HL-60/S4 (cell line): ENCODE data around the gene CYP1A2.
"Not testable (repeated sequence)": the region's sequence is repeated elsewhere in the genome, so short reads cannot be mapped to it uniquely, and the experiment has no call there.

ENCODE experiments used
- in situ Hi-C: fragments of 300-500 bp; cut with MboI; formaldehyde crosslinking; loops from 2 replicates; pipeline ENCODE4 v1.14.3; 2022; ENCODE audit warnings: low sequenced_read_pairs

The CYP1A2 gene

DNA sequence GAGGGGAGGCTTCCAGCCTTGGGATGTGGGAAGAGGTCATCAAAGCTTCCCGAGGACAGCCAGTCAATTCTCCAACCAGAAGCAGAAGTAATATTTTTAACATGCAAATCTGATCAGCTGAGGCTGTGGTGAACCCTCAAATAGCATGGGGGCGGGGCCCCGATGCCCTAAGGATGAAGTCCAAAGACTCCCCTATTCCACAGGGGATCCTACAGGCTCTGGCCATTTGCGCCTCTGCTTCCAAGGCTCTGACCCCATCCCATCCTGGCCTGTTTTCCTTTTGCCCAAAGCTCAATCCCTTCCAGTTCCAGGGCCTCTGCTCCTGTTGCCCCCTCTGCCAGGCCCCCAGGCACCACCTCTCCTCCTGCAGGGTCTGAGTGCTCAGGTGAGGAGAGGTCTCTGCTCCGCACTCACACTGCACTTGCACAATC lies 26.5 kb downstream of the CYP1A2 start:
- in situ Hi-C loops = loop anchor here (10.0 kb wide), 1 partner anchor 170 kb away; no protein-coding TSS in a partner anchor

DNA sequence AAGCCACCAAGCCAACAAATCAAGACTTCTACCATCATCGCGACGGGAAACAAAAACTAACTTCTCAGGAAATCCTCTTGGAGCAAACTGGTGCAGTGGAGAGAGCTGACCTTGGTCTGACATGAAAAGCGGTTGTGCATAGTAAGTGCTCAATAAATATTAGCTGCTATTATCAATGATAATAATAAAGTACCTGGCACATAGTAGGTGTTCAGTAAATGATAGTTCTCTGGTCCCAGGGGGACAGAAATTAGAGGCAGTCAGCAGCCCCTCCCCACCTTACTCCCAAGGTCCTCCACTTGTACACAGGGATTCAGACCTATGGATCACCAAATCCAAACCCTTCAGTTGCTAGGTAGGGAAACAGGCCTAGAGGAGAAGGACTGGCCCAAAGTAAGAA lies 27.2 kb downstream of the CYP1A2 start:
- in situ Hi-C loops = loop anchor here (10.0 kb wide), 1 partner anchor 169 kb away; no protein-coding TSS in a partner anchor

DNA sequence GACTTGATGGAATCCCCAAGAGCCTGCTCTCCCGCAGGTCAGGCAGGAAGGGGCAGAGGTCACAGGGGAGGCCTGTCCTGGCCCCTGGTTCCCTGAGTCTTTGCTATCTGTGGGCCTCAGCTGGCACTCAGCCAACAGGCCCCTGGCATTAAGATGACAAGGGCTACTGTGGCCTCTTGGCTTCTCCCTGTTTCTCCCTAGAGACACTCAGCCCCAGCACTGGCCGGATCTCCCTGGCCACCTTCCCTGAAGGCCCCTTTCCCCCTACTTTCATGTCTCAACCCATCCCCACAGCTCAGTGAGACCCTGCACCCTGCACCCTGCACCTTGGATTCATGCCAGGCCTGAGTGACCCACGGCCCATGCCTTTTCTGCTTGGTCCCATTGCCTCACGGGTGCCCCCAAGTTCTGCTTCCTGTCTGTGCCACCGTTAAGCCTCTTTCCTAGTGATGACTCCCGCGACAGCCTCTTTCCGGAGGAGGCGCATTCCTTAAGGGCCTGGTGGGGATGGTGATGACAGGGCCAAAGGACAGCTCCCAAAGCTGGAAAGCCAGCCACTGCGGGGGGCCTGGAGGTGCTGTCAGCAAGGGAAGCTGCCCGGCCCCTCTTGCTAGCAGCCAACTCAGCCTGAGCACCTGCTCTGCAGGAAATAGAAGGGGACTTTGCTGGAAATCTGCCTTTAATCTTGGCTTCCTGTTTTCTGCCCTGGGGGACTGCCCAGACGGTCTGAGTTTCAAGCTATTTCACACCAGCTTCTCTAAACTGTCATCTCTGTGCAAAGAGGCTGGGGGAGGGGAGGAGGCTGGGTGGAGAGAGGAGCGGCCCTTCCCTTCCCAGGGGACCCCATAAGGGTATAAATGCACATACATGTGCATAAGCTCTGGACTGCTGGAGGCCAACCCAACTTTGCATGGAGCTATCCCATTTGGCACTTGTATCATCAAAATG lies 28.4 kb downstream of the CYP1A2 start:
- in situ Hi-C loops = loop anchor here (10.0 kb wide), 1 partner anchor 168 kb away; no protein-coding TSS in a partner anchor

DNA sequence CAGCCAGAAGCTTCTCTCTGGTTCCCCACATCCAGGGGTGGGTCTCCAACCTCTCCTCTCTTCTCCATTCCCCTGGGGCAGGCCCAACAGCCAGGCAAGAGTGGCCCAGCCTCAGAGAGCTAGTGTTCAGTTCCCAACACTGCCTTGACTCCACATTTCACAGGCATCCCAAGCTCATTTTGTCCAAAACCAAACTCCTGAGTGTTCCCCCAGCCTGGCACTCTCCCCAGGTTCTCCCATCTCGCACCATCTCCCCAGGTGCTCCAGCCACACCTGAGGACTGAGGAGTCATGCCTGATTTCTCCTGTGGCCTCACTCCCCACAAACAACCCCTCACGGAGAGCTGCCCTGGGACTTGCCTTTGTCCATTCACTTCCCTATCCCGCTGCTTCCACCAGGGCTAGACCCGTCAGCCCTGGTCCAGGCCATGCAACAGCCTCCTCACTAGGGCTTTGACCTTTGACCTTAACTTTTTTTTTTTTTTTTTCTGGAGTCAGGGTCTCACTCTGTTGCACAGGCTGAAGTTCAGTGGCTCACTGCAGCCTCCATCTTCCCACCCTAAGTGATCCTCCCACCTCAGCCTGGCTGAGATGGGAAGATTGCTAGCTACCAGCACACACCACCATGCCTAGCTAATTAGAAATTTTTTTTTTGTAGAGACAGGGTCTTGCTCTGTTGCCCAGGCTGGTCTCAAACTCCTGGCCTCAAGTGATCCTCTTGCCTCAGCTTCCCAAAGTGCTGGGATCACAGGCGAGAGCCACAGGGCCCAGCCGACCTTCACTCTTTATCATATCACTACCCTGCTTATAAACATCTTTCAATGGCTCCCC lies 29.3 kb downstream of the CYP1A2 start:
- in situ Hi-C loops = loop anchor here (10.0 kb wide), 1 partner anchor 167 kb away; no protein-coding TSS in a partner anchor

DNA sequence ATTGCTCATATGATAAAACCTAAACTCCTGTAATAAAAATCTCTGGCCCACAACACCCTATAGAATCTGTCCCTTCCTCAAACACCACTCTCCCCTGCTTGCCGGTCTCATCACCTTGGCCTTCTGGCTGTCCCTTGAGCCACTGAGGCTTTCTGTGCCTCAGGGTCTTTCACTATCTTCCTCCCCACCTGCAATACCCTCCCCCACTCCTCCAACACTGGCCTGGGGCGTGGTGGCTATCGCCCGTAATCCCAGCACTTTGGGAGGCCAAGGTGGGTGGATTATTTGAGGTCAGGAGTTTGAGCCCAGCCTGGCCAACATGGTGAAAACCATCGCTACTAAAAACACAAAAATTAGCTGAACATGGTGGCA lies 29.9 kb downstream of the CYP1A2 start:
- in situ Hi-C loops = loop anchor here (10.0 kb wide), 1 partner anchor 166 kb away; no protein-coding TSS in a partner anchor

DNA sequence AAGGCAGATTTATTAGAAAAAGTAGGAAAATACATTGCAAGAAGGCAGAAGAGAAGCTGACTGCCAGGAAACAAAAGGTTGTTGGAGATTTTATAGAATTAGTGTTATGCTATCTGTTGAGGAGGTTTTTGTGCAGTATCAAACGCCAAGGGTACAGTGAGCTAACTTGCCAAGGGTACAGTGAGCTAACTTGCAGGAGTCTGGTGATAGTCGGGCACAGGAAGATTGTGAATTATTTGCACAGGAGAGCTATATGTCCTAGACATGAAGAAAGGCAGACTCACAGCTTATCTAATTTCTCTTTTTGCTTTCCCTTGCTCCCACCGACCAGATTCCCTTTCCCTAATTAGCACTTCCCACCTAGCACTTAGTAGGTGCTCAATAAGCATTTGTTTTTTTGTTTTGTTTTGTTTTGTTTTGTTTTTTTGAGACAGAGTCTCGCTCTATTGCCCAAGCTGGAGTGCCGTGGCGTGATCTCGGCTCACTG lies 30.6 kb downstream of the CYP1A2 start:
- in situ Hi-C loops = loop anchor here (10.0 kb wide), 1 partner anchor 166 kb away; no protein-coding TSS in a partner anchor

DNA sequence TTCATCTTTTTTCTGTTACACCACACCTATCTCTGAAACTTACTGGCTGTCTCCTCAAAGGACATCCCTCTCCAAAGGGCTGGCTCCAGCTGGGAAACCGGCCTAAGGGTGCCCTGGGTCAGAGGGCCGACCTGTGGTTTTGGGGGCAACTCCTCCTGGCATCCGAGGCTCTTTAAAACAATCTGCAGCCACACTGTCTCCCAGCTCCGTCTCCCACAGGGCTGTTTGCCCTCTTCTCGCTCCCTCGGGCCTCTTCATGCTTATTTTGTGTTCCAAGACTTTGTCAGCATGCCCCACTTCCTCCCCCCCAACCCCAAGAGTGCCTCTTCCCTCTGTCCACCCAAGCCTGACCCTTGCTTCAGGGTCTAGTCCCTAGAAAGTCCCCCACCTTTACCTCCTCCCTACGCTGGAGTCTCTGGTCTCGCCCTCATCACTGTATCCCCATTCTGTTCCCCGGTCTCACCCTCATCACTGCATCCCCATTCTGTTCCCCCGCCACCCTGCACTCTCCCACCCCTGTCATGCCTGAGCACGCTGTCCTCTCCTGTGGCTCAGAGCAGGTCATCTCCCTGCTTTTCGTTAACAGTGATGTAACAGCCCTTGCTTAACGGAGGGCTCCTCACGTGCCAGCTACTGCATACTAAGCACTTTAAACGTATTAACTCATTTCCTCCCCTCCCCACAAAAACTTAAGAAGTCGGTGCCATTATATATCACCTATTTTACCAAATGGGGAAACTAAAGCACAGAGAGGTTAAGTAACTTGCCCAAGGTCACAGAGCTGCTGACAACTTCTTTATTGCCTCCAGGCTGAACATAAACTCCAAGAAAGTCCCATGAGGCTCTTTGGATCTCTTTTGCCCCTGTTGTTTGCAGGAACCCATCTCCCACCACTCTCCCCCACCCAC lies 32.1 kb downstream of the CYP1A2 start:
- in situ Hi-C loops = no loop called here

DNA sequence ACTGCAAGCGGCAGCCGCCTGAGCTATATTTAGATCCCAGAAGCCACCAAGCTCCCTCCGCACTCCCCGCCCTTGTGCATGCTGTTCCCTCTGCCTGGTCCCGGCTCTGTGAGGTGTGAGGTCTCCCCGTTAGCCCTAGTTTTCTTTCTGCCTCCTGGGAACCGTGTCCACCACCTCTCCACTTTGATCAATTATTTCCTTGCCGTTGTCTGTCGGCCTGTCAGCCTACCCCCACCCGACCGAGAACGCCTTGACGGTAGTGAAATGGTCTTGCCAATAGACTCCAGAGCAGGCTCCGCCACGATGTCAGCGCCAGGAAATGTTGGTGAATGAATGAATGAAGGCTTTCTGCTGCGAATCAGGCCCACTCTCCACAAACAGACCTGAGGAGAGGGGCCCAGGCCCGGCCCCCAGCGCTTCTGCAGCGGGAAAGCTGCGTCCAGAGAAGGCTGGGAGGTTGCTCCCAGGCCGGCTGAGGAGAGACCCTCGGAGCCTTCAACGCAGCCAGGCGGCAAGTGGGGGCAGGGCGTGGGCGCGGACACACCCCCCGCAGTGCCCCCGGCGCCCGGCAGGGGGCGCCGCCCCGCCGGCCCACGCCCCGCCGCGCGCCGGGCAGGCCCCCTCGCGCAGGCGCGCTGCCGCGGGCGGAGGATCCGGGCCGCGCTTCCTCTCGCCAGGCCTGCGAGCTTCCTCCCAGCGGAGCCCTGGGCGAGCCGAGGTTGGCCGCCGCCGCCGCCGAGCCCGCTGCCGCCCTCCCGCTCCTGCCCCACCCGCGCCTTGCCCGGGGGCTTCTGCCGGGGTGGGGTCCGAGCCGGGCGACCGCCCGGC lies 33.0 kb downstream of the CYP1A2 start, which contains the start of gene CSK:
TSS of gene CSK (plus strand) at position 650 of the 828 bp plus-strand sequence. CDS start 16,218 bp downstream, outside the sequence.
- in situ Hi-C loops = no loop called here

DNA sequence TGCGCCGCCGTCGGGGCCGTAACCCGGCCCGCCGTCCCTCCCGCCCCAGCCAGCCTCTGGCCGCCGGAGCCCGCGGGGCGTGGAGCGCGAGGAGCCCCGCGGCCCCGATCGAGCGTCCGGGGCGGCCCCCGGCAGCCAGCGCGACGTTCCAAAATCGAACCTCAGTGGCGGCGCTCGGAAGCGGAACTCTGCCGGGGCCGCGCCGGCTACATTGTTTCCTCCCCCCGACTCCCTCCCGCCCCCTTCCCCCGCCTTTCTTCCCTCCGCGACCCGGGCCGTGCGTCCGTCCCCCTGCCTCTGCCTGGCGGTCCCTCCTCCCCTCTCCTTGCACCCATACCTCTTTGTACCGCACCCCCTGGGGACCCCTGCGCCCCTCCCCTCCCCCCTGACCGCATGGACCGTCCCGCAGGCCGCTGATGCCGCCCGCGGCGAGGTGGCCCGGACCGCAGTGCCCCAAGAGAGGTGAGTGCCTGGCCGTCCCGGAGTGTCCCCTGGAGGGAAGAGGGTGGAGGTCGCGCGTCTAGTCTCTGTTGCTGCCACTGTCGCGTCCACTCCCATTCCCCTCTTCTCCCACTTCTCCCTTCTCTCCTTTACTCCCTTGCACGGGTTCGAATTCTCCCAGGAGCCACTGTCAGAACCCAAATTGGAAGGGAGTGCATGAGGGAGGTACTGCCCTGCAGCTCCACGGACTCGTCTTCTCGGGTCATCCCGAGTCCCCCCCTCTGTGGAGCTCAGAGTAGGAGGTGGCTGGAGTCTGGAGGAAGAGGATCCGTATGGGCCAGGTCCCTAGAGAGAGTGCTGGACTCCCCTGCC lies 33.8 kb downstream of the CYP1A2 start:
- in situ Hi-C loops = no loop called here

DNA sequence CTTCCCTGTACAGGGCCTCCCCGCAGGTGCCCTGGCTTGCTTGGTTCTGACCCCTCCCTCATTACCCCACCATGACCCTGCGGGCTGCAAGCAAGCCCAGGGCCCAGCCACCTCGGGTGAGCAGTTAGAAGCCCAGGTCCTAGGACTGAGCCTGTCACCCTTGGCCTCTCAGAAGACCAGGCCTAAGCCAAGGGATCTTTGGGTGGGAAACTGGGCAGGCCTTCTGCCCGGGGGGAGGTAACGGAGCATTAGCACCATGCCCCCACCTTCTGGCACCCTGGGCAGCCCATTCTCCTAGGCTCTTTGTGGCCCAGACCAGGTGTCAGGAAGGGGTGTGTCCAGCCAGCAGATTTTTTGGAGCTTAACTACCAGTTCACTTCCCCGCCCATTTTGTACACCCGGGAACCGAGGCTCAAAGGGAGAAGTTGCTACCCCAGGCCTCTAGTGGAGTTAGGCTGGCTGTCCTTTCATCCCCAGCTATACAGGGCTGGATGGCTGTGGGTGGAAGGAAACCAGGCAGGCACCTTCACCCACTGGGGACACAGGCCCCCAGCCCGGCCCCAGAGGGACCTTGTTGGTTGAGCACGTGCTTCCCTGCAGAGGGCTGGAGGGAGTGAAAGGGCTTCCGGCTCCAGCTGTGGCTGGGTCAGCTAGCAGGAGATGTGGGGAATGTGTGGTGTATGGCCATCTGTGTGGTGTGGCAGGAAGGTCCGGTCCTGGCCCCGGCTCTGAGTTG lies 34.6 kb downstream of the CYP1A2 start:
- in situ Hi-C loops = no loop called here

DNA sequence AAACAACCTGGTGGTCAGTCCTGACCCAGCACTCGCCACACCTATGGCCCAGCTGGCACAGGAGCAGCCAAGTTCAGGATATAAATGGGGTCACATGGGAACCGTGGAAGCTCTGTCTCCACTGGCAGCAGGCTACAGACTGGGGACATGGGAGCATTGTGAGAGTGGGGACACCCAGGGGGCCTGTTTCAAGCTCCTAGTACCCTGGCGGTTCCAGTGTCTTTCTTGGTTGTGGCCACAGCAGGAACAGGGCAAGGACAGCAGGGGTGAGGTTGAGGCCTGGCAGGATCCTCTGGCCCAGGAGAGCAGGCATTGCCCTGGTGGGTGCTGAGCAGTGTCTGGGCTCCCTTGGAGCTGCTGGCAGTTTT lies 35.1 kb downstream of the CYP1A2 start:
- in situ Hi-C loops = no loop called here

DNA sequence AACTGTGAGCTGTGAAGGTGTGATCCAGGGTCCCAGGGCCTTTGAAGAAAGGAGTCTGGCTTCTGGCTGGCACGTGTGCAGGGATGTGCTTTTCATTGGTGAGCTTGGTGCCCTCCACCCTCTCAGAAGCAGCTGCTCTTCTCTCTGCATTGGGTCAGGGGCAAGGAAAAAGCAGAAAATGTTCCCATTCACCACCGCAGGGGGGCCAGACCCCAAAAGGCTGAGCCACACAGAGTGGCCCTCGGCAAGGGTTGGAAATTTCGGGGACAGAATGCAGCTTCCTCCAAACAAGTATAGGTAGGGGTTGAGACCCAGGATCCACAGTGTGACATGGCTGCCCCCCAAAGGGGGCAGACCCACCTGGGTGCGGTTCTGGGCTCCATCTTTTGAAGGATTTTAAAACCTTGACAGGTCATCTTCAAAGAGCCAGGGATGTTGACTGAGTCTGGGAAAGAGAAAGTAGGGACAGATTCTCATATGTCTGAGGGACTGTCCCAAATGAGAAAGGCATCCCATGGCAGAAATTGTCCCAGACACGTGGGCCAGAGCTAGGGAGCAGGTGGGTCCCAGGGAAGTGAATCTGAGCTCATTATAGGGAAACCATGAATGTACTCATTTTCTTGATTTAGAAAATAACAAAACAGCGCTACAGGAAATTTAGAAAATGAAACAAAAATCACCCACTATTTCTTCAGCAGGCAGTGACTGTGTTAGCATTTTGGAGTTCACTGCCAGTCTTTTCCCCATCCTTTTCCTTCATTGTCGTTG lies 36.0 kb downstream of the CYP1A2 start:
- in situ Hi-C loops = no loop called here

DNA sequence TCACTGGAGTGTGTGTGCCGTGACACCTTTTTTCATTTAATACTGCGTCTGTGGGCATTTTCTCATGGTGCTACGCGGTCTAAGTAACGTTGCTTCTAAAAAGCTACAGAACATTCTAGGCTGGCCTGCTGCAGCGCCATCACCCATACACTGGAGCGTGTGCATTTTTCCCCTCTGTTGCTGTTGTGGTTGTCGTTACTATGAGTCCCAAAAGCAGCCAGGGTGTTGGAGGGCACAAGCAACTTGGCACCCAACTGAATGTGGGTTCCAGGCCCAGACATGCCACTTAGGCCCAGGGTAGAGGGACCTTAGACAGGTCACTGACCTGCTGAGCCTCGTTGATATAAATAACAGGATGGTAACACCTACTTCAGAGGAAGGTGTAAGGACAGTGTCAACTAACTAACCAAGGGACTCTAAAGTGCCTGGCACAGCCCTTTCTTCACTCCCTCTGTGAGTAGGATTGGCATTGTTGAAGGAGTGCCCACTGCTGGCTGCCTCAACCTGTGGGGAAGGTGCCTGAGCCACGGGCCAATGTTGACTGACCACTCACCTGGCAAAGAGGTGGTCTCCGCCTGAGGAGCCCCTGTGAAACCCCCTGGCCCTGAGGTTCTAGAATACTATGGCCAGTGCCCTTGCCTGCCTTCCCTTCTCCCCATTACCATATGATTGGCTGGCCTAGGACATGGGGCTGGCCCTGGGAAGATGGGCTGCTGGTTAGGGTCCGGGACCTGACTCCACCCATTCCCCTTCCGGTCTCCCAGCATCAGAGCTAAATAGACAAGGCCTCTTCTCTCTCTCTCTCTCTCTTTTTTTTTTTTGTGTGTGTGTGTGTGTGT lies 36.8 kb downstream of the CYP1A2 start:
- in situ Hi-C loops = no loop called here

DNA sequence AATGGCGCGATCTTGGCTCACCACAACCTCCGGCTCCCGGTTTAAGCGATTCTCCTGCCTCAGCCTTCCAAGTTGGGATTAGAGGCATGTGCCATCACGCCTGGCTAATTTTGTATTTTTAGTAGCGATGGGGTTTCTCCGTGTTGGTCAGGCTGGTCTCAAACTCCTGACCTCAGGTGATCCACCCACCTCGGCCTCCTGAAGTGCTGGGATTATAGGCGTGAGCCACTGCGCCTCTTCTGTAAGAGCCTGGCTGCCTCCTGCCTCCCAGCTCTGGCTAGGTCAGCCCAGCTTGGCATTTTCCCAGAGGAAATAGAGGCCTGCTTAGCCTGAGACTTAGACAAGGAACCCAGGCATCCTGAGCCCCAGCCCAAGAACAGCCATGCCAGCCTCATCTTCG lies 37.4 kb downstream of the CYP1A2 start:
- in situ Hi-C loops = not testable (repeated sequence)

DNA sequence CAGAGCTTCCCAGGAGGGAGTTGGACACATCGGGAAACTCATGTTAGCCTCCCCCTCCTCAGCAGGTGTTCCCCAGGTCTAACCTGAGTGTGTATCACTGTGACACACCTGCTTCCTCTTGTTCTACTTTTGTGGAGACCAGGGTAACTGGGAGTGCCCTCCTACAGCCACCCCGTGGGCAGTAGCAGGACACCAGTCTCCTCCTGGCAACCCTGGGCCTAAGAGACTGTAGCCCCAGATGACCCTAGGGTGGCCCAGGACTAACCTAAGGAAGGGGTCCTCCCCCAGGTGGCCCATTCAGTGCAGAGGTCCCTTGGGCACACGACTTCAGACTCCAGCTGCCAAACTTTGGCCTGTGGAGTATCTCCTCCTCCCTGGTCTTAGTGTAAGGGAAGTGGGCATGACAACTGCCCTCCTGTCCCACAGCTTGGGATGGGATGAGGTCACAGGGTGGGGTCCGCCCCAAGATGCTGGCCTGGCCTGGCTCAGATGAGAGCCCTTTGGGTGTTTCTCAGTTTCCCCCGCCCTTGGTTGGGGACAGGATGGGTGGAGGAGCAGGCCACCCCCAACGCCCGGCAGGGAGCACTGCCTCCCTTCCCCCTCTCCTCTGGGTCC lies 38.0 kb downstream of the CYP1A2 start:
- in situ Hi-C loops = no loop called here
